22Rv1 (cell line): Measurements from ENCODE around the gene ABTB2.

Experiments used
- ZFX ChIP-seq: fragments of 450-650 bp; IDR thresholded peaks from 2 replicates; pipeline ENCODE4 v1.6.1; 2017; ENCODE audit warnings: antibody characterized with exemption, borderline replicate concordance
- TF ChIP-seq, protein P1 (sequence below): fragments of 450-650 bp; IDR thresholded peaks from 2 replicates; pipeline ENCODE4 v1.5.1; 2017; ENCODE audit warnings: mild to moderate bottlenecking

DNA sequence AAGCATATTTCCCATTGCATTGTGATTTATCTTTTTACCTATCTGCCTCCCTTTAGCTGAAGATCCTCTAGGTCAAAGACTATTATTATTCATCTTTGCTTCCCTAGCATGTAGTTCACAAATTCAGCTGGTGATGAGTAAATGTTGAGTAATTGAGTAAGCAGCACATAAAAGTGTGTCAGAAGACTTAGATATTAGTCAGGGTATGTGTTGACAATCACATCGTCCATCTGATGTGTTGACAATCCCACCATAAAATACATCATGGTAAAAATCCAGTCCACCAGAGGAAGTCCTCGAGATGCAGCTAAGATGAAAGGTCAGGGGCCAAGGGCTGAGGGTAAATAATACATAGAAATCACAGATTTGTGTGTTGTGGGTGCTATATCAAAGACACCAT, 22.9 kb upstream of the ABTB2 start:
- TF ChIP-seq, protein P1, sequence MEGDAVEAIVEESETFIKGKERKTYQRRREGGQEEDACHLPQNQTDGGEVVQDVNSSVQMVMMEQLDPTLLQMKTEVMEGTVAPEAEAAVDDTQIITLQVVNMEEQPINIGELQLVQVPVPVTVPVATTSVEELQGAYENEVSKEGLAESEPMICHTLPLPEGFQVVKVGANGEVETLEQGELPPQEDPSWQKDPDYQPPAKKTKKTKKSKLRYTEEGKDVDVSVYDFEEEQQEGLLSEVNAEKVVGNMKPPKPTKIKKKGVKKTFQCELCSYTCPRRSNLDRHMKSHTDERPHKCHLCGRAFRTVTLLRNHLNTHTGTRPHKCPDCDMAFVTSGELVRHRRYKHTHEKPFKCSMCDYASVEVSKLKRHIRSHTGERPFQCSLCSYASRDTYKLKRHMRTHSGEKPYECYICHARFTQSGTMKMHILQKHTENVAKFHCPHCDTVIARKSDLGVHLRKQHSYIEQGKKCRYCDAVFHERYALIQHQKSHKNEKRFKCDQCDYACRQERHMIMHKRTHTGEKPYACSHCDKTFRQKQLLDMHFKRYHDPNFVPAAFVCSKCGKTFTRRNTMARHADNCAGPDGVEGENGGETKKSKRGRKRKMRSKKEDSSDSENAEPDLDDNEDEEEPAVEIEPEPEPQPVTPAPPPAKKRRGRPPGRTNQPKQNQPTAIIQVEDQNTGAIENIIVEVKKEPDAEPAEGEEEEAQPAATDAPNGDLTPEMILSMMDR, result no peak
- no peak for TF ChIP-seq ZFX
